Measurements from ENCODE around the gene EREG. TPM values are rescaled to one million over a fixed set of nuclear protein-coding genes. Genes with fewer than 3 reads are reported as not detected.
"Not testable (repeated sequence)": the region's sequence is repeated elsewhere in the genome, so short reads cannot be mapped to it uniquely, and the experiment has no call there.

EREG gene
- total RNA-seq, 4 donors from 2014 or later = 1.7 to 16.3 (median 7.9) TPM

DNA sequence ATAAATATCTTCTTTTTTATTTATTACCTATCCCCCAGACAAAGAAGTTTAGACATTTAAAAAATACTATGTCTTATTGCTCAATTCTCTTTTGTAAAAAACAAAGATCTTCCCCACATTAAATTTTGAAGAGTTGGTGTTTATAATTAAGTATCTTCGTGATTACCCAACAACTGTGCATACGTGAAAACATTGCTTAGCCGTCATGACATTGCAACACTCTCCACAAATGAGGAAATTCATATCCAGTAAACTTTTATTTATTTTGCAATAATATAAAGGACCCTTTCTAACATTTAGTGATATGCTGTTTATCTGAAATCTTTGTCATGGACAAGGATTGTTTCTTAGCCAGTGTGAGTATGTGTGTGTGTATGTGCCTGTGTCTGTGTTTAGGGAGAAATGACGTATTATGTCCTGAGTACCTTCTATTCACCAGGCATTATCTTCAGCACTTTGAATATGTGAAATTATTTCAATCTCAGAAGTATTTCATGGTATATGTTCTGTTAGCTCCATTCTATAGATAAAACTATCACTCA, 26.1 kb upstream of the EREG start:
- TF ChIP-seq, protein P1, sequence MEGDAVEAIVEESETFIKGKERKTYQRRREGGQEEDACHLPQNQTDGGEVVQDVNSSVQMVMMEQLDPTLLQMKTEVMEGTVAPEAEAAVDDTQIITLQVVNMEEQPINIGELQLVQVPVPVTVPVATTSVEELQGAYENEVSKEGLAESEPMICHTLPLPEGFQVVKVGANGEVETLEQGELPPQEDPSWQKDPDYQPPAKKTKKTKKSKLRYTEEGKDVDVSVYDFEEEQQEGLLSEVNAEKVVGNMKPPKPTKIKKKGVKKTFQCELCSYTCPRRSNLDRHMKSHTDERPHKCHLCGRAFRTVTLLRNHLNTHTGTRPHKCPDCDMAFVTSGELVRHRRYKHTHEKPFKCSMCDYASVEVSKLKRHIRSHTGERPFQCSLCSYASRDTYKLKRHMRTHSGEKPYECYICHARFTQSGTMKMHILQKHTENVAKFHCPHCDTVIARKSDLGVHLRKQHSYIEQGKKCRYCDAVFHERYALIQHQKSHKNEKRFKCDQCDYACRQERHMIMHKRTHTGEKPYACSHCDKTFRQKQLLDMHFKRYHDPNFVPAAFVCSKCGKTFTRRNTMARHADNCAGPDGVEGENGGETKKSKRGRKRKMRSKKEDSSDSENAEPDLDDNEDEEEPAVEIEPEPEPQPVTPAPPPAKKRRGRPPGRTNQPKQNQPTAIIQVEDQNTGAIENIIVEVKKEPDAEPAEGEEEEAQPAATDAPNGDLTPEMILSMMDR (IDR thresholded peaks at IDR 0.05) = no peak
- ATAC-seq (ENCODE audit: low FRiP score) (peak; percentile 59), DNase-seq (ENCODE audit: low spot score) (no peak)

DNA sequence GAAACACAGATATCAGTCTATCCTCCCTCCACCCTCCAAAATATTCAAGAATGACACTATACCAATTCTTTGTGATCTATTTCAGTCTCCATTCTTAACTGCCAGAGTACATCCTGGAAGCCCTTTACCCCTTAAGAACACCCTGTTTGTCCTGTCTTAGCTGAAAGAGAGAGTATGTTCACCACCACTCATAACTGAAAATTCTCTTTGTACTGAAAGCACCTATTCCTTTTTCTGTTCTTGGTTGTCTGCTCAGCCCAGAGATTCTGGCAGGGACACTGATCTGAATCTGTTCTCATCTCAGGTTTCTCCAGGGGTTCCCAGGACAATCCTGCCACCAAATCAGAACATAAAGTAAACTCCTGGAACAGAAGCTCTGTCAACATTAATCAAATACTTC, 25.4 kb upstream of the EREG start:
- TF ChIP-seq, protein P1 (IDR thresholded peaks at IDR 0.05) = no peak
- no peak for DNase-seq (ENCODE audit: low spot score)
- ATAC-seq (ENCODE audit: low FRiP score) = no peak

DNA sequence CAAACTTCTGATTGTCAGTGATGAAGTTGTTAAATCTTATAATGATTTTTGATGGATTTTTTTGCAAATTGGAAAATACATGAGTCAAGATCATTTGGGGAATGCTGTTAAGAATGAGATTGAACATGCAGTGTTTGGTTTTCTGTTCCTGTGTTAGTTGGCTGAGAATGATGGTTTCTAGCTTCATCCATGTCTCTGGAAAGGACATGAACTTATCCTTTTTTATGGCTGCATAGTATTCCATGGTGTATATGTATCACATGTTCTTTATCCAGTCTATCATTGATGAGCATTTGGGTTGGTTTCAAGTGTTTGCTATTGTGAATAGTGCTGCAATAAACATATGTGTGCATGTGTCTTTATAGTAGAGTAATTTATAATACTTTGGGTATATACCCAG, 24.5 kb upstream of the EREG start:
- DNase-seq (ENCODE audit: low spot score); ATAC-seq (ENCODE audit: low FRiP score): not testable (repeated sequence)

GRCh38 chr4:74344031-74344430, 20.9 kb upstream of the EREG start:
- no peak for ATAC-seq (ENCODE audit: low FRiP score)

GRCh38 chr4:74353858-74354257, 11.1 kb upstream of the EREG start:
- ATAC-seq (ENCODE audit: low FRiP score) (no peak), DNase-seq (ENCODE audit: low spot score) (no peak)
- TF ChIP-seq, protein P1 (IDR thresholded peaks at IDR 0.05) = no peak

More at GRCh38 chr4:74344031-74344430, 20.9 kb upstream of the EREG start:
- TF ChIP-seq, protein P1 (IDR thresholded peaks at IDR 0.05) = no peak
- no peak for DNase-seq (ENCODE audit: low spot score)

DNA sequence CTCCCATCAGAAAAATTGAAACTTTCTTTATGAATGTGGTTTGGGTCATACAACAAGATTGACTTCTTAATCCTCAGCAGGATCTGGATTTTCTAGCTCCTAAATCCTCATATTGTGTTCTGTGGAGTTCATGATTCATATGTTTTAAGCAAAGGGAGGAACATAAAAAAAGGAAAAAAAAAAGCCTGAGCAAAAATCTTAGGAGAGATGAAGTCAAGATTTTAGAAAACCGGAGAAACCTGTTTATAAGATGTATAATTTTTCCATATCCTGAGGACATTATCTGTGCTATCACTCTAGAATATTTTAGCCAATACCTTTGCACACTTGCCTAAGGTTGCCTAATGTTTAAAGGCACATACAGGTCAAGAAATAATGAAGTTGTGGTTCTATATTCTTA, 7.0 kb upstream of the EREG start:
- TF ChIP-seq, protein P1 (IDR thresholded peaks at IDR 0.05) = no peak
- ATAC-seq (ENCODE audit: low FRiP score) (no peak), DNase-seq (ENCODE audit: low spot score) (no peak)

DNA sequence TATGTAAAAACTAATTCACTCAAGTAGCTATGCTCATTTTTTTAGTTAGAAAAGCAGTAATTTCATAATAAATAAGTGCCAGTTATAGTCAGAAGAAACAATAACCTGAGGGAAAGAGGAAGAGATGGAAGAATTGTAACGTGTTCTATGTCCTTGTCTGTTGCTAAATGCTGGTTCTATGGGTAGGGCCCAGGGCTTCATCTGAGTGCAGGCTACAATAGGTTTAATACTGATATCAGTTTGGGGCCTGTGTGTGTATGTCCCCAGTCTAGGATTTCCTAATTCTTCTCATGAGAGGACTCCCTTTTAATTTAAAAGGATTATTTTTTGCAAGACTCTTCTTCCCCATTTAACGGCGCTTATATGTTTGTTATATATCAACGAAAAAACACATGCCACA, 3.3 kb upstream of the EREG start:
- TF ChIP-seq, protein P1 (IDR thresholded peaks at IDR 0.05) = no peak
- DNase-seq (ENCODE audit: low spot score) (no peak), ATAC-seq (ENCODE audit: low FRiP score) (no peak)

- TF ChIP-seq, protein P1 (IDR thresholded peaks at IDR 0.05) = no peak
- no peak for ATAC-seq (ENCODE audit: low FRiP score)
- no peak for DNase-seq (ENCODE audit: low spot score)
Observed at GRCh38 chr4:74362347-74362746, 2.6 kb upstream of the EREG start.
